T-helper 2 cell treated with Interferon-gamma antibody and Interleukin-4, amounts not matched to agents 5 μg/mL and 100 μg/mL, for 36 hours (primary cell): ENCODE data around the gene B9D1.

ENCODE experiments used
- DNase-seq: peaks from one replicate; pipeline ENCODE4 v3.0.0; 2021; ENCODE audit warnings: low spot score
- H3K27ac Mint-ChIP-seq: one replicate; pipeline ENCODE4 v1.8.0; 2021; ENCODE audit warnings: mild to moderate bottlenecking, mixed read lengths
- H3K27me3 Mint-ChIP-seq: one replicate; pipeline ENCODE4 v1.8.0; 2021; ENCODE audit warnings: low read depth, mixed read lengths
- H3K36me3 Mint-ChIP-seq: one replicate; pipeline ENCODE4 v1.8.0; 2021; ENCODE audit warnings: low read depth, mixed read lengths
- H3K4me1 Mint-ChIP-seq: one replicate; pipeline ENCODE4 v1.8.0; 2021; ENCODE audit warnings: low read depth, mixed read lengths
- H3K4me3 Mint-ChIP-seq: one replicate; pipeline ENCODE4 v1.8.0; 2022; ENCODE audit warnings: mild to moderate bottlenecking, moderate library complexity, mixed read lengths
- H3K9me3 Mint-ChIP-seq: one replicate; pipeline ENCODE4 v1.8.0; 2021; ENCODE audit warnings: mixed read lengths

Gene B9D1, protein sequence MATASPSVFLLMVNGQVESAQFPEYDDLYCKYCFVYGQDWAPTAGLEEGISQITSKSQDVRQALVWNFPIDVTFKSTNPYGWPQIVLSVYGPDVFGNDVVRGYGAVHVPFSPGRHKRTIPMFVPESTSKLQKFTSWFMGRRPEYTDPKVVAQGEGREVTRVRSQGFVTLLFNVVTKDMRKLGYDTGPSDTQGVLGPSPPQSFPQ

DNA sequence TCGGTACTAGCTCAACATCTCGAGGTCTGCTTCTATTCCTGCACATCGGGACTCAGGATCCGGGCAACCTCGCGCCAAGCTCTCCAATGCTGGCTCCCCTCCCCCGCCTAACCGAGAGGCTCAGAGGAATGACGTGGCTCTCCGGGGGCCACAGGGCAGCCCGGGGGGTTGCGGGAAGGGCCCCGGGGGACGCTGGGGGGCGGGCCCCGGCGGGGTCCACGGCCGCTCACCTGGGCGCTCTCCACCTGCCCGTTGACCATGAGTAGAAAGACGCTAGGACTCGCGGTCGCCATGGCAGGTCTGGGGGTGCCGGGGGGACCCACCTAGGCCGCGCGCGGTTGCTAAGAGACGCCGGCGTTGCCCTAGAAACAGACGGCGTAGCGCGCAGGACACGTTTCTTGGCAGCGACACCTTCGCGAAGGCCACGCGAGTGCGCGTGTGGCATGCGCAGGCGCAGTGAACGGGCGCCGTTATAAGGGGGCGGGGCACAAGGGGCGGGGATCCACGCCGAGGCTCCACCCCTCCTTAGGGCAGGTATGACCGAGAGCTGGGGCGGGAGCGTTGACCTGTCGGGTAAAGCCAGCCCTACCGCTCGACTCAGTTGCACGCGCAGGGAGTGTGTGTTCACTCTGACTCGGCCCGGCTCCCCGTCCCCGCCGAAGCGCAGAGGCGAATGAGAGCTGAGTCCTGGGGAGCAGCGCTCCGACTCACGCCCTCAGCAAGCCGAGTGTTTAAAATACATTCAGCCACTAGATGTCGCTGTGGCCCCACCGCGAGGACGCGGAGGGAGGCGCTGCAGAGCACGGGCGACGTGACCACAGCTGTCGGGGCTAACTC, at the start of gene B9D1:
TSS of gene B9D1 (minus strand) at position 447 of the 837 bp plus-strand sequence. CDS start at position 293, 154 bp downstream.
- Mint-ChIP-seq H3K4me1 (peaks cover 8% of the 10 kb centered on the region), H3K27ac (peak within 1 kb of the TSS; percentile 78), H3K27me3 (peaks cover 12% of the 10 kb centered on the region), H3K9me3 (no peaks in the 10 kb centered on the region), H3K36me3 (no peaks in the 10 kb centered on the region), H3K4me3 (peak within 1 kb of the TSS; percentile 91)
- DNase-seq = peak; percentile 83

DNA sequence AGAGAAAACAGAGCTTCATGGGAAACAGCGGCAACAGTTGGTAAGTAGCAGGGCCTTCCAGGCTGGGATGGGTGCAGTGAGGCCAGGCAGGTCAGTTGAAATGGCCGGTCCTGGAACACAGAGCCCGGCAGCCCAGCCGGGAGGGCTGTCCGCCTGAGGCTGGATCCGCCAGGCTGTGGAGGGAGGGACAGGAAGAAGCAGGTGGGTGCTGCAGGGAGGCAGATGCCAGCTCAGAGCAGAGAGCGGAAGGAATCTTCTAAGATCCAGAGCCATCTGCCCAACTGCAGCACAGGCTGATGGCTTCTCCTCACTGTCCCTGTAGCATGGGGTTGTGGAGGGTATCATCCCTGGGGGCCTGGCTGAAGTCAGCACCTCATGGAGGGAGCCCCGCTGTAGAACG, 49.1 kb upstream of the B9D1 start:
- Mint-ChIP-seq H3K4me3 (no peak overlapping the region), H3K9me3 (no peaks in the 10 kb centered on the region), H3K27ac (no peak overlapping the region), H3K36me3 (no peaks in the 10 kb centered on the region), H3K27me3 (no peaks in the 10 kb centered on the region), H3K4me1 (no peaks in the 10 kb centered on the region)
- no peak for DNase-seq

DNA sequence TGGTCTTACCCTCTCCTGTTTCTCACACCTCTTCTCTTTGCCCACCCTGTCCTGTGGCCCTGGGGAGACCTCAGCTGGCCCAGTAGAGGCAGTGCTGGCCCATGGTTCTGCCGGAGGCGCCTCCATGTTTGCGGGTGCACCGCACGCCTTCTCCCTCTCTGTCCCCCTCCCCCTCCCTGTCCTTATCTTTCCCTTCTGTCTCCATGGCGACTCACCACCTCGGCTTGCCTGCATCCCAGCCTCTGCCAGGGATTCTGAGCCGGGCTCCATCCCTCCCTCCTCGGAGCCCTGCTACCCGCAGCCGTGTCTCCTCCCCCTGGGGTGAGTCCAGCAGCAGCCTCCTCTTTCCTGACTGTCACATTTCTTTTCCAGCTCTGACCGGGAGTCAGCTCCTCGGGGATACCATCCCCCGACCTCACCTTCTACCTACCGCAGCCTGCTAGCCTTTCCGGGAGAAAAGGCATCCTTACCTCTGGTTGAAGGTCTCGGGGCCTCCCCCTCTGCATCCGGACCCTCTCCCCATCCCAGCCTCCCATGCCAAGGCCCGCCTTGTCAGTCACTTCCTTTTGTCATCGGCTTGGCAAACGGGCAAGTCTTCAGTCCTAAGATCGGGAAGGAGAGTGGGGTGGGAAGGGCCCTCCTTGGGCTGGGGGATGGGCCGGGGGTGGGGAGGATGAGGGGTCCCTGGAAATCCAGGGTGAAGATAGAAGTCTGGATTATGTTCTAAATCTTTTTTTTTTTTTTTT, 48.5 kb upstream of the B9D1 start, which contains the start of gene RNF112:
TSS of gene RNF112 (plus strand) at position 358 of the 746 bp plus-strand sequence. CDS start at position 535, 177 bp downstream.
- Mint-ChIP-seq H3K4me3 (no peak within 1 kb of the TSS), H3K27ac (no peak within 1 kb of the TSS), H3K4me1 (no peaks in the 10 kb centered on the region), H3K9me3 (no peaks in the 10 kb centered on the region), H3K36me3 (no peaks in the 10 kb centered on the region), H3K27me3 (no peaks in the 10 kb centered on the region)
- no peak for DNase-seq

DNA sequence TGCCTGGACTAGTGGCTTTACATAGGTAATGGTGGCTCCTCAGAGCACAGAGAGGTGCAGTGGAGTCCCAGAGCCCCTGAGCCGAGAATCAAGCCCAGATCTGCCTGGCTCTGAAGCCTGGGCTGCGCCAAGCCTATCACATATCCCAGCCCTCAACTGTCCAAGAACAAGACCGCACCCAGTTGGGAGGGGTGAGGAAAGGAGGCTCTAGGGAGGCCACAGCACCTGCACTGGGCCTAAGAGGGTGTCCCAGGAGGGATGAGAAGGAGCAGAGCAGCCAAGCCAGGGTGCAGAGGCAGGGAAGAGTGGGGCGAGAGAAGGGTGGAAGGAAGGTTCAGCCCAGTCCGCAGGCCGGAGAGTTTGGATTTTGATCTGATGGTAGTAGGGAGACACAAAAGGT, 47.6 kb upstream of the B9D1 start:
- no peaks in the 10 kb centered on the region for H3K36me3 Mint-ChIP-seq
- H3K4me1 Mint-ChIP-seq = no peaks in the 10 kb centered on the region
- no peak overlapping the region for H3K4me3 Mint-ChIP-seq
- no peaks in the 10 kb centered on the region for H3K9me3 Mint-ChIP-seq
- no peak for DNase-seq
- H3K27ac Mint-ChIP-seq = no peak overlapping the region
- no peaks in the 10 kb centered on the region for H3K27me3 Mint-ChIP-seq

DNA sequence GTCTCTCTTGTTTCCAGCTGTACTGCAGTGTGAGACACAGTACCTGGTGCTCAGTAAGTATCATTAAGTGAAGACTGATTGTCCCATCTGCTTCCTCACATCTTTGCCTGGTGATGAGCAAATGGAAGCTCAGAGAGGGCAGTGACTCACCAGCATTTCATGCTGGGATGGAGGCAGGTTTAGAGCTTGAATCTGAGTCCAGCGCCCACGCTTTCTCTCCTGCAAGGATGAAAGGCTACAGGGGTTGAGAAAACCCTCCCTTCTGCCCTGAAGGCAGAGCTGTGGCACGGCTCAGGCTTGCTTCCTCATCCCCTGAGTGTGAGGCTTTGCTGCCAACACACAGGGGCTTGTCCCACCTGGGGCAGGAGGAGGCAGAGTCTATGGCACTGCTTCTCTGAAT, 47.0 kb upstream of the B9D1 start:
- Mint-ChIP-seq H3K4me3 (no peak overlapping the region), H3K27ac (no peak overlapping the region), H3K27me3 (no peaks in the 10 kb centered on the region), H3K4me1 (no peaks in the 10 kb centered on the region), H3K36me3 (no peaks in the 10 kb centered on the region), H3K9me3 (no peaks in the 10 kb centered on the region)
- DNase-seq = no peak

DNA sequence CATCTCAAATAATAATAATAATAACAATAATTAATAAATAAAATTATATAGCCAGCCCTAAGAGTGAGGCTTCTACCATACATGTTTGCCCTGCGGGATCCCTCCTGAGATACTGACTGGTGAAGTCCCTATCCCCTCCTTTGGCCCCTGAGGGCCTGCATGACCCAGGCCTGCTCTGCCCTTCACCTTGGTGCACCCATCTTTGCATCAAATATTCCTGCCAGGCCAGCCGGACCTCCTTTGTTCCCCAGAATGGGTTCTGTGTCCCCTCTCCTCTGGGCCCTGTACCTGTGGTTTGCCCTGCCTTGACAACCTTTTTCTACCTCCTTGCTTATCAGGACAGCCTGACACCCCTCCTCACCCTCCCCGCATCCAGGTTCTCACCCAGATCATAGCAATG, 46.5 kb upstream of the B9D1 start:
- Mint-ChIP-seq H3K36me3 (no peaks in the 10 kb centered on the region), H3K4me3 (no peak overlapping the region), H3K27me3 (no peaks in the 10 kb centered on the region), H3K4me1 (no peaks in the 10 kb centered on the region), H3K9me3 (no peaks in the 10 kb centered on the region), H3K27ac (no peak overlapping the region)
- no peak for DNase-seq

DNA sequence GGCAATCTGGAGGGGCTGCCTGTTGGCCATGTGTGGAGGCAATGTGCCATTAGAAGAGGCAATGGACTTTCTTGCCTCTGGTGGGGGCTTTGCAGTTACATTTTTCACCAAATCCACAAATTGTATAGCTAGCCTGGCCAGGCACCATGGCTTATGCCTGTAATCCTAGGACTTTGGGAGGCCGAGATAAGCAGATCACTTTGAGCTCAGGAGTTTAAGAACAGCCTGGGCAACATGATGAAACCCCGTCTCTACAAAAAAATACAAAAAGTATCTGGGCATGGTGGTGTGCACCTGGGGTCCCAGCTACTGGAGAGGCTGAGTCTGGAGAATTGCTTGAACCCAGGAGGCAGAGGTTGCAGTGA, 45.8 kb upstream of the B9D1 start:
- H3K4me3 Mint-ChIP-seq = no peak overlapping the region
- no peak overlapping the region for H3K27ac Mint-ChIP-seq
- no peaks in the 10 kb centered on the region for H3K36me3 Mint-ChIP-seq

DNA sequence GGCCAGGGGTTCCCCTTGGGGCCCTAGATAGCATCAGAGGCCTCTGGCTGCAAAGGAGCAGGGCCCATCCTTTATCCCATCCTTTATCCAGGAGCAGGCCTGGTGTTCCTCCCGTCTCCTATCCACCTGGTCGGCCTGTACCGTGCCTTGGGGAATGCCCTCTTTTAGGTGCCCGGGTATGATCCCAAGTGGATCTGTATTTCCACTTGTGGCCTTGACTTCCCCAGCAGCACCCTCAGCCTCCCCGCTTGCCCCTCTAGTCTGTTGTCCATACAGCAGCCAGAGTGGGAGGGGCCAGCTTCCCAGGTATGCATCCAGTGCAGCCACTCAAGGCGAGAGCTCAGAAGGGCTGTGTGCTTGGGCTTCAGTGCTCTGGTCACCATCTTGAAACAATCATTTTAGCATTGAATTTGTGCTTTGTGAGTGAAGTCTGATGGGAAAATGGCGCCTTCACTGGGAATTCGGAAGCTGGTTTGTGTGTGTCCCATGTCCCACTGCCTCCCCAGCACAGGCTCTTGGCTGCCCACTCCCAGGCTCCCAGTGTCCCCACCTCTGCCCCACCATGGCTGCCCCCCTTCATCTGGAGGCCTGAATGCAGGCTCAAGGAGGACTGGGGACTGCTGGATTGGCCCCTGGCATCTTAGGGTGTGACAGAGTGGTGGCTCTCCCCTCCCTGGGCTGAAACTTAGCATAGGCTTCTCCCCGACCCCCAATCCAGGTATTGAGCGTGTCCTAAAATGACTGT, 45.2 kb upstream of the B9D1 start:
- no peaks in the 10 kb centered on the region for H3K9me3 Mint-ChIP-seq
- DNase-seq = no peak
- H3K27ac Mint-ChIP-seq = no peak overlapping the region
- no peak overlapping the region for H3K4me3 Mint-ChIP-seq
- no peaks in the 10 kb centered on the region for H3K27me3 Mint-ChIP-seq
- no peaks in the 10 kb centered on the region for H3K4me1 Mint-ChIP-seq
- no peaks in the 10 kb centered on the region for H3K36me3 Mint-ChIP-seq

More for the DNA sequence above, 45.8 kb upstream of the B9D1 start:
- H3K4me1 Mint-ChIP-seq = no peaks in the 10 kb centered on the region
- DNase-seq = no peak
- no peaks in the 10 kb centered on the region for H3K27me3 Mint-ChIP-seq
- no peaks in the 10 kb centered on the region for H3K9me3 Mint-ChIP-seq

DNA sequence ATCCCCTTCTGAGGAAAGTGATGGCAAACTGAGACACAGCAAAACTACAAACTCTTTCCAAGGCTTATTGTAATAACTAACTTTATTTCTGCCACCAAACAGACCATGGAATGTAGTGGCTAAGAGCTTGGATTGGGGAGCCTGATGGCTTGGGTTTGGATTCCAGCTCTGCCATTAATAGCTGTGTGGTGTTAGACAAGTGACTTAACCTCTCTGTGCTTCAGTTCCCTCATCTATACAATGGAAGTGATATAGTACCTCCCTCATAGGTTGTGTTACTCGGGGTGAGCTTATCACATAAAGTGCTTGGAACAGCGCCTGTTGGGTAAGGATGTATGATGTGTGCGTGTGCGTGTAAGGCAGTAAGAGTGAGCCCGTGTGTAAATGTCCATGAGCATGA, 42.6 kb upstream of the B9D1 start:
- Mint-ChIP-seq H3K4me1 (no peaks in the 10 kb centered on the region), H3K9me3 (no peaks in the 10 kb centered on the region), H3K36me3 (no peaks in the 10 kb centered on the region), H3K4me3 (no peak overlapping the region), H3K27ac (no peak overlapping the region), H3K27me3 (peaks cover 3% of the 10 kb centered on the region)
- DNase-seq = no peak

DNA sequence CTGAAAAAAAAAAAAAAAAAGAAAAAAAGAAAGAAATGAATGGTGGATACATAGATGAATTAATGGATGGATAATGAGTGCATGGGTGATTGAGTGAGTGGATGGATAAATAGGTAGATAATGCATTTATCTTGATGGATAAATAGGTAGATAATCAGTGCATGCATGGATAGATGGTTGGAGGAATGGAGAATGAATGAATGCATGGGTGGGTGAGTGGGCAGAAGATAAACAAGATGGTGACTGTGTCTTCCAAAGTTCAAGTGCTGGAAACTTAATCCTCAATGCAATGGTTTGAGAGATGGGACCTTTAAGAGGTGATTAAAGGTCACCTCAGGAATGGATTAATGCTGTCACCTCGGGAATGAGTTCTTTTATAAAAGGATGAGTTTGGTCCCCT, 41.7 kb upstream of the B9D1 start:
- Mint-ChIP-seq H3K4me3 (no peak overlapping the region), H3K36me3 (no peaks in the 10 kb centered on the region), H3K27ac (no peak overlapping the region), H3K27me3 (peaks cover 3% of the 10 kb centered on the region), H3K9me3 (no peaks in the 10 kb centered on the region), H3K4me1 (no peaks in the 10 kb centered on the region)
- no peak for DNase-seq

DNA sequence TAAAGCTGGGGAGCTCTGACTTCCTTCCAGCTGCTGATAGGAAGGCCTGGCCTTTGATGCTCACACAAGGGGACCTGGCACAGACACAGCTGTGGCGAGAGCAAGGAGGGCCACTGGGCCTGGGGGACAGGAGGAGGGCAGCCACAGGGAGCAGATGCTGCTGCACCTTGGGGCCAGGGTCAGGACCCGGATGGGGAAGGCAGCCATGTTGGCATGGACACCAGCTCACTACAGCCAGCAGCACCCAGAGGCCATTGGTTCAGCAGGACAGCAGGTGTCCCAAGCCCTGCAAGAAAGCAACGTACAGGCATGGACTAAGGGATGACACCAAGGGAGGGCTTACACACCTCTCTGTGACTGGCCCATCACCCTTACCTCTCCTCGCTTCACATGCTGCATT, 40.5 kb upstream of the B9D1 start:
- no peaks in the 10 kb centered on the region for H3K9me3 Mint-ChIP-seq
- peaks cover 2% of the 10 kb centered on the region for H3K4me1 Mint-ChIP-seq
- no peak overlapping the region for H3K4me3 Mint-ChIP-seq
- no peak overlapping the region for H3K27ac Mint-ChIP-seq
- no peak for DNase-seq
- H3K36me3 Mint-ChIP-seq = no peaks in the 10 kb centered on the region
- peaks cover 3% of the 10 kb centered on the region for H3K27me3 Mint-ChIP-seq

DNA sequence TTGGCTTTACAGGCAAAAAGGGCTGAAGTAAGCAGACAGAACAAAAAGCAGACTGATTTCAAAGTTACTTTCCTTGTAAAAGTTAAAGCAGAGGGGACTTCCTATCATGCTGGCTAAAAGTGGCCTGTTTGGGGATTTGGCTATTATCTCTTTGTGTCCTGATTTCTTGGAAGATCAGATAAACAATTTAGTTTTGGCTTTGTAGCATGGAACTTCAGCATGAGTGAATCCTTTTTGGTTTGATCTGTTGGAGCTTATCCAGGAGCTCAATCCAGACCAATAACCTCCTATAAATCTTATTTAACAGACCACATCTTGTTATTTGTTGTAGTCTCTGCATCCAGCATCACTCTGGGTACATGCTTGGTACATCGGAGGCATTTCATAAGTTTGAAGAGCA, 39.6 kb upstream of the B9D1 start:
- peaks cover 2% of the 10 kb centered on the region for H3K4me1 Mint-ChIP-seq
- peaks cover 3% of the 10 kb centered on the region for H3K27me3 Mint-ChIP-seq
- H3K36me3 Mint-ChIP-seq = no peaks in the 10 kb centered on the region
- no peak overlapping the region for H3K4me3 Mint-ChIP-seq
- H3K9me3 Mint-ChIP-seq = no peaks in the 10 kb centered on the region
- DNase-seq = no peak
- no peak overlapping the region for H3K27ac Mint-ChIP-seq

DNA sequence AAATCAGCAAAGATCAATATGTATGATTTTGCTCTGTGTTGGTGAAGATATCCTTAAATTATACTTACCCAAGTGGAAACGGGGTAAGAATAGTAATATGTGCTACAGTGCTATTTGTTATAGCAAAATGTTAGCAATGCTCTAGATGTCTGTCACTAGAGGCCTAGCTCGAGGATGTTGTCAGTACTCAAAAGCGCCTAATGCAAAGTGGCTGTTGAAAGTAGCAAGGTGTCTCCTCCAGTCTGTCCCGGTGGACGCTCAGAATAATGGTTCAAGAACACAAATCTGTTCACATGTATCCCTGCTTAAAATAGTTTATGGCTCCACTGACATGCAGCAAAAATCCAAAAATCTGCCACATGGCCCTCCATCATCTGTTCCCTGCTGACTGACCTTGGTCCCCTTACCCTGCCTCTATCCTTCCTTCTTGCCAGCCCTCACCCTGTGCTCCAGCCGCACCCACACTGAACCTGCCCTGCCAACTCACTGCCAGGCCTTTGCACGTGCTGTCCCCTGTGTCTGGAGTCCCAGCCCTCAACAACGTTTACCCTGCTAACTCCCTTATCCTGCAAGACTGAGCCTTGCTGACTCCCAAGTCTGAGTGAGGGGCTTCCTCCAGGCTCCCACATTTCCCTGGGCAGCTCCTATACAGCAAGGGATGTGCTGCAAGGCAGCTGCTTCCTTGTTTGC, 38.9 kb upstream of the B9D1 start:
- H3K27ac Mint-ChIP-seq = no peak overlapping the region
- DNase-seq = no peak
- peaks cover 7% of the 10 kb centered on the region for H3K27me3 Mint-ChIP-seq
- H3K9me3 Mint-ChIP-seq = no peaks in the 10 kb centered on the region
- H3K4me3 Mint-ChIP-seq = no peak overlapping the region
- no peaks in the 10 kb centered on the region for H3K36me3 Mint-ChIP-seq
- H3K4me1 Mint-ChIP-seq = peaks cover 2% of the 10 kb centered on the region
